DMS 273 treated with DMSO at 0.1 percent for 48 hours (cell line): ENCODE measurements around the gene PIEZO1.

Experiments used
- DNase-seq: peaks from one replicate; lab custom pipeline; 2025; lab: John Stamatoyannopoulos, UW

Gene PIEZO1

DNA sequence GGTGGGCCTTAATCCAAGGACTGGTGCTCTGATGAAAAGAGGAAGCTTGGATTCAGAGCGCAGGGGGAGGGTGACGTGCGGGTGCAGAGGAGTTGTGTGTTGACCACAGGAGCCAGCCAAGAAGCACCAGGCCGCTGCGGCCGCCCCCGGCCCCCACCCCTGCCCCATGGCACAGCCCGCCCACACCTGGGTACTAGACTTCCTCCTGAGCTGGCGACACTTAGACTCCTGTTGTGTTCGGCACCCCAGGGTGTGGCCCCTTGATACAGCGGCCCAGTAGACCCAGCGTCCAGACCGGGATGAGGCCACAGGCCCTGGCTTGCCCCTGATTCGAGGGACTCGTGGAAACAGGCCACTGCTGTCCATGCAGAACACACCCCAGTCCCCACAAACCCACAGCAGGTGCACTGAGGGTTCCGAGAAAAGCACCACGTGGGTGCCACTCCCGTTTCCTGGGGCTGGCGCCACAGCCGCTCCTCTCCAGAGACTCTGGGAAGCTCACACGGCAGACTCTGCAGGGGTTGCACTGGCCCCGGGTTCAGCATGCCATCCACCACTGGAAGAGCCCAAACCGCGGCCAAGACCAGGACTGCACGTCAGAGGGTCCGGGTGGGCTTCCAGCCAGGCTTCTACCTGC, 93.0 kb downstream of the PIEZO1 start:
- DNase-seq, result no peak

DNA sequence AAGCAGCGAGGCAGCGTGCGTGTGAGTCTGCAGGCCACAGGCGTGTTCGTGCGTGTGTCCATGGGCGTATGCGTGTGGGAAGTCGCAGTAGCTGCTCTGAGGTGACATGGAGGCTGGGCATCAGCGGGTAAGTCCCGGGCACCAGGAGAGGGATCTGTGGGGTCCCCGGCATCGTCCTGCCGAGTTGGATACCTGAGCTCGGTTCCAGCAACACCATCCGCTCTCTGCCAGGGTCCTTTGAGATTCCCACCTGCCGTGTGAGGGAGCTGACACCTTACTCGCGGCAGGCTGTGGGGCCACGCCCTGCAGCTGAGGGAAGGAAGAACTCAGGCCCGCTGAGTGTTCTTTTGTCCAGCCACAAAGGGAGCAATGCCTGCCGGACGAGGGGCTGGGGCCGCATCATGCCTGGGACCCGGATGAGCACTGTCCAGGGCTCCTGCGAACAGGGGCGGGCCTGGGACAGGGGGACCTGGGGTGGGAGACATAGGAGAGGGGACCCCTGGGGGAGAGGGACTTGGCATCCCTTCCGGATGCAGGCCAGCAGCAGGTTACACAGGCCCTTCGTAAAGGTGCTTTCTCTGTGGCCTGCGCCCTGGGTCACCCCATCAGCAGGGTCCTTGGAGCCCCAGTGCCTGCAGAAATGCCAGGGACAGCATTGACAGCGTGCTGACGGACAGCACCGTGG, 93.7 kb downstream of the PIEZO1 start:
- DNase-seq, result no peak

DNA sequence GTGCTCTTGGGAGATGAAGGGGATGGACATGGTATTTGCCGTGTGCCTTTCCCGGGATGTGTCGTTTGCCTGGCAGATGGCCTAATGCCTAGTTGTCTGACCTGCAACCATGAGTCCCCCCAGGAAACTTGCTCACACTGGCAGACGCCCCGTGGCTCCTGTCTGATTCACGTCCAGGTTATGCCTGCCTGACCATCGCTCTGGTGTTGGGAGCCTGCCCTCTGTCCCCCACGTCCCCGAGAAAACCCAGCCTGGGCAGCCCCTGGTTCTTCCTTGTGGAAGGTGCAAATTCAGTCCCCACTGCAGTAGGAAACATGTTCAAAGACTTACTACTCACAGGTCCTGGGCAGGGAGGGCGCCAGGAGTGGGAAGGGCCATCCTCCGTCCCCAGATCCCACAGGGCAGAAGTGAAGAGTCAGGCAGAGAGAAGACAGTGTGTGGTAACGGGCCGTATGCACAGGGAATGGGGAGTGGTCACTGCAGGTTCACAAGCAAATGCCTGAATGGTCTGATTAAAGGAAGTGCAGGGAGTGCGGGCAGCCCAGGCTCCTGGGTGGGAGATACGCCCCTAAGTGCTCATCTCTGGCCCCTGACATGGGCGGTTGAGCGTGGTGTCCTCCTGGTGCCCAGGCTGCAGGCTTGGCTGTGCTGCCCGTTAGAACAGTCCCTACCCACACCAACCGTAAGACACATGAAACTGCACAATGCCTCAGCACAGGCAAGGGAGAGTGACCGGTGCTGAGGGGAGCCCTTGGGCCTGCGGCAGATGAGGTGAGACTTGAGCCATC, 94.5 kb downstream of the PIEZO1 start:
- DNase-seq, result no peak

DNA sequence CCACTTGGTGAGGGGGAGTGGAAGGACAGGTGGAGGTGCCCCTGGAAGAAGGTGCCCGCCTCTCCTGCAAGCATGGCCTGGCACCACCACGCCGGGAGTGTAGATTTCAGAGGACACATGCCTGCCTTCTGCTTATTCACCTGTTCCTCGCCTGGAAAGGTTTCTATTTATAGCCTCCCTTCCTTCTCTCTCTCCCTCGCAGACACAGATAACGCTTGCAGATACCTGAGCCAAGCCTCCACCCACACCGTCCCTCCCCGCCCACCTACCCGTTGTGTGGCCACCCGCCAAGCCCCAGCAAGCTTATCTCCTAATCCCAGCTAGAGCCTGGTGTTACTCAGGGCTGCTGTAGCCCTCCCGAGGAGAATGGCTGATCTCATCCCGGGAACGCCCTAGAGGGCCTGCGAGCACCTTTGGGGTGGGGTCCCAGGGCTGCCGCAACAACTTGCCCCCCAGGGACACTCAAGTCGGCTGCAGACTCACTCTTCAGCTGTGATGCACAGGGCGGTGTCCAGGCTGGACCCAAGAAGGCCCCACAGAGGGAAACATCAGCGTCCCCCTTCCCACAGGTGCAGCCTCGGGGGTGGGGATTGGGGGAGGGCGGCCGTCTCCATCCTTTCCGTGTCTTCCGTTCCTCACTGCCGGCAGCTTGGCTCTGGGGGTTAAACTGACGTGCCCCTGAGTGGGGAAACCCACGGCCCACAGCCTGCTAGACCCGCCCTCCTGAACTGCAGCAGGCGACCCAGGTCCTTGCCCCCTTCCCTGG, 96.8 kb downstream of the PIEZO1 start:
- DNase-seq, result no peak

DNA sequence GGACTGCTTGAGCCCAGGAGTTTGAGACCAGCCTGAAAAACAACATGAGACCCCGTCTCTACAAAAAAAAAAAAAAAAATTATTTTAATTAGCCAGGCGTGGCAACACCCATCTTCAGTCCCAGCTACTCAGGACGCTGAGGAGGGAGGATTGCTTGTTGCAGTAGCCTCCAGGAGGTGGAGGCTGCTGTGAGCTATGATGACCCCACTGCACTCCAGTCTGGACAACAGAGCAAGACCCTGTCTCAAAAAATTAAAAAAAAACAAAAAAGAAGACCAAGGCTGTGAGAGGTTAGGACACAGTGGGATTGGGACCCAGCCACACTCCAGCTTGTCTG, 97.4 kb downstream of the PIEZO1 start:
- no peak for DNase-seq

DNA sequence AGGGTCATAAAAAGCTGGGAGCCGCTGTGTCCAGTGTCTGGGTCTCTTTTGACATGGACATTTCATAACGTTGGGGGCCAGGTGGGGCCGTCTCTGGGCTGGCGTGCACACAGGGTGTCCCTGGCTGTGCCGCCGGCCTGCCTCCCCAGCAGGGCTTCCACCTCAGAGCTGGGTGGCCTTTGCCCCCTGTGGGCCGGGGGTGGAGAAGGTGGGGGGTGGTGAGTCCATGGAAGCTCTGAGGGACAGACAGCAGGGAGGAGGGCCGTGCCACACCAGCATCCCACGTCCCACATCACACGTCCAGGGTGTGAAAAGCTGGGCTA, 97.8 kb downstream of the PIEZO1 start:
- no peak for DNase-seq

DNA sequence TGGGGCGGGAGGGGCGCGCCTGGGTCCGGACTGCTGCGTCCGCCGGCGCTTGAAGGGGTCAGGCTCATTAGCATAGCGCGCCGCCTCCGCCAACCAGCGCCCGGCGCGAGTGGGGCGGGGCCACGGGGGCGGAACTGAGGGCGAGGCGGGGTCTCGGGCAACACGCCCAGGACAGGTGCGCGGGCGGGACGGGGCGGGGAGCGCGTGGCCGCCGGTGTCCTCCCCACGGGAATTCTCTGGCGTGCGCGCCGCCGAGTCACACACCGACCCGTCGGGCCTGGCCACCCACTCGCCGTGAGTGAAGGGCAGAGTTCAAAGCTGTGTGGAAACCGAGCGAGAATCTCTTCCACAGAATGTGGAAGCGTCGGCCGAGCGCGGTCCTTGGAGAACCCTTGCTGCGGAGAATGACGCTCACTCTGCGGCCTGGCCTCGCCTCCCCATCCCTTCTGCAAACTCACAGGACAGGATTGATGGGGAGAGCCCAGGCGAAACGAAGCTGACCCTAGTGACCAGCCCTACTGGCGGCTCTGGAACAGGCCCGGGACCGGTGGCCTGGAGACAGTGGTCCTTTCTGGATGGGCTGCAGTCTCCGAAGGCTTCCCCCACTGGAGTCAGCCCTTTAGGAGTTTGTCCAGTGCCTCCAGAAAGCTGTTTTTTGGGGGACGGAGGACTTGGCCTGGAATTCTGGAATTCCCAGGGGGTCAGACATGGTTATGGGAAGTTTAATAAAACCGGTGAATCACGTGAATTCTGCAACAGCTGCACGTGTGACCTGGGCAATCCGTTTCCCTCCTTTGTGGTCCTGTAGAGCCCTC, 98.4 kb downstream of the PIEZO1 start, which contains the start of gene SNAI3:
Gene SNAI3, minus strand, starts transcription at position 69 of the 815 bp plus-strand sequence. CDS start 101 bp downstream, outside the sequence.
- DNase-seq, result no peak

DNA sequence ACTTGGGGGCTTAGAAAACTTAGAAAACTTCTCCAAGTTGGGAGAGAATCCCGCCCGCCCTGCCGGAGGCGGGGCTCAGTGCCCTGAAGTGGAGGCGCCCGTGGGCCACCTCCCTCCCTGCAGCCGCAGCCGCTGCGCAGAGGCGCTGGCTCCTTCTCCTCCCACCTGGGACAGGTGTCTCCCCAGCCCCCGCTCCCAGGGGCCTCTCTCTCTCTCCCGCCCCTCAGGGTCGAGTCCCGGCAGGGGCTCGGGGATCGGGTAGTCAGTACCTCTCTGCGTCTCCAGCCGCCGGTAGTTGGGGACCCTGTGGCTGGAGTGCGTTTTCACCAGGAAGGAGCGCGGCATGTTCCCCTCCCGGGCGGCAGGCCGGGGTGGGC, 99.0 kb downstream of the PIEZO1 start:
- DNase-seq, result no peak

DNA sequence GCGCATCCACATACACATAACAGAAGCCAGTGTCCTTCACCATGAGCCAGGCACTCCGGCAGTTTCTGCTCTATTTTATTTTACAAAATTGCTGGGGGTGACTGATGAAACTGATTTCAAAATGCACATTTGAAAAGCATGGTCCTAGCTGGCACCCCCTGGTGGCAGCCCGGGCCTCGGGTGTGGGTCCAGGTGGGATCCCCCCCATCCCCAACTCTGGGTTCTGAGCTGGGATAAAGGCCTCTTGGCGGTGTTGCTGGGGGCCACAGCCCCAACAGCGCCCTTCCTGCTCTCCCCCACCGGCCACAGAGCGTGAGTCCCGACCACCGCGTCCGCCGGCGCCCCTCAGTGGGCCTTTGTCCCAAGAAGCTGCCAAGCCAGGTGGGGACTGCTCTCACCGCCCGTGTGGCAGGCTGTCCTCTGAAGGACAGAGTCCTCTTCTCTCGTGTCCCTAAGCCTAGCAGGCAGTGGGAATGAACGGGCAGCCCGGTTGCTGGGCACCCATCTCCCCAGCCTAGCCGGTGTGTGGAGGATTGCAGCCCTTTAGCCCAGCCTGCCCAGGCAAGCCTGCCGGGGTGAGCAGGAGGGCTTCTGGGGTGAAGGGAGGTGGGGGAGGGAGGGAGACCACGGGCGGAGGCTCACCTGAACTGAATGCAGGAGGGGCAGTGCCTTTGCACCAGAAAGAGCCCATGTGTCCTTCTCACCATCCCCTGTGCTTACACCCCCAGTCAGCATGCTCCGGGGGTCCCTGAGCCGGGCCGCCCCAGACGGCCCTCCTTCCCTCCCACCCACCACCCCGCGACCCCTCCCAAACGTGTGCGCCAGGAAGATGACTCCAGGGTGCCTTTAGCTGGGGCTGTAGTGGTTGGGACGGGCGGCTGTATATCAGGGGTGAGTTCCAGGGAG, 99.6 kb downstream of the PIEZO1 start:
- DNase-seq, result no peak

DNA sequence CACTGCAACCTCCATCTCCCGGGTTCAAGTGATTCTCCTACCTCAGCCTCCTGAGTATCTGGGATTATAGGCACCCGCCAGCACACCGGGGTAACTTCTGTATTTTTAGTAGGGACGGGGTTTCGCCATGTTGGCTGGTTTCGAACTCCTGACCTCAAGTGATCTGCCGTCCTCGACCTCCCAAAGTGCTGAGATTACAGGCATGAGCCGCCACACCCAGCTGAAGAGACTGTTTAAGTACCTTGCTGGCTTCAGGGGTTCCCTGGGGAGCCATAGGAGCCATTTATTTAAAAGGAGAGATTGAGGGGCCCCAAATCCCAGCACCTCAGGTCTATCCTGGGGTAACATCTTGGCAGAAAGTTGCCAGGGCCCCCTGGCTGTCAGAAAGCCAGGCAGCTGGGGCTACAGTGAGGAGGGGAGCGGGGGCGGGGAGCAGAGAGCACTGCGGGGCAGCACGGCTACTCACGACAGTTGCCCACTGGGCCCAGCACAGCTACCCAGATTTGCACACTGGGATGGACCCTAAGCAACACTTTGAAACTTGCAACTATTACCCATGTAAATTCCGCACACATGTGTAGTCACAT, 100.4 kb downstream of the PIEZO1 start:
- DNase-seq, result no peak

DNA sequence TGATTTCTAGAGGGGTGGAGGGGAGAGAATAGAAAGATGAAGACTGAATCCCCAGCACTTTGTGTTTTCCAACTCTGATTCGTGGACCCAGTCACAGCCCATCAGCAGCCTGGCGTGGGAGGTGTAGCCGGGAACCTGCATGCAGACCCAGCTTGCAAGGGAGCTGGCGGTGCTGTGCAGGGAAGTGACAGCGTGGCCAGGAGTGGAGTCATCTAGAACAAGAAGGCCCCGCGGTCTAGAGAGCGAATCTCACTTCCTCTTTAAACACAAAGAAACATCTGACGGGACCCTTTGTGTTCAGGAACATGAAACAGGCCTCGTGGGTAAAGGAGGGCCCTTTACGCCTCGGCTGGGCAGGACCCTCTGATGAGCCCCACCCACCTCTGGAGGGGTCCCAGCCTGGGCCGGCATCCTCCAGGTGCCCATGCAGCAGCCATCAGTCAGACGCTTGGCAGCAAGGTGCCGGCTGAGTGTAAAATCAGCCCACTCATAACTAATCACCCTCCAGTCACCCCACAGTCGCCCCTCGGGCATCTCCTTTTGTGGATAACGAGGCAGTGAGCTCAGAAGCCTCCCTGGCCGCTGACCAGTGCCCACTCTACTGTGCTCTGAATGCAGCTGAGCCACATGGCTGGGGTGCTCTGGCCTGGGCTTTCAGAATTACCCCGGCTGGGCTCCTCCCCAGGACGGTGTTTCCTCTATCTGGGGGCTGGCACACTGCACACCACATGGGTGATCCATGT, 103.1 kb downstream of the PIEZO1 start:
- no peak for DNase-seq

DNA sequence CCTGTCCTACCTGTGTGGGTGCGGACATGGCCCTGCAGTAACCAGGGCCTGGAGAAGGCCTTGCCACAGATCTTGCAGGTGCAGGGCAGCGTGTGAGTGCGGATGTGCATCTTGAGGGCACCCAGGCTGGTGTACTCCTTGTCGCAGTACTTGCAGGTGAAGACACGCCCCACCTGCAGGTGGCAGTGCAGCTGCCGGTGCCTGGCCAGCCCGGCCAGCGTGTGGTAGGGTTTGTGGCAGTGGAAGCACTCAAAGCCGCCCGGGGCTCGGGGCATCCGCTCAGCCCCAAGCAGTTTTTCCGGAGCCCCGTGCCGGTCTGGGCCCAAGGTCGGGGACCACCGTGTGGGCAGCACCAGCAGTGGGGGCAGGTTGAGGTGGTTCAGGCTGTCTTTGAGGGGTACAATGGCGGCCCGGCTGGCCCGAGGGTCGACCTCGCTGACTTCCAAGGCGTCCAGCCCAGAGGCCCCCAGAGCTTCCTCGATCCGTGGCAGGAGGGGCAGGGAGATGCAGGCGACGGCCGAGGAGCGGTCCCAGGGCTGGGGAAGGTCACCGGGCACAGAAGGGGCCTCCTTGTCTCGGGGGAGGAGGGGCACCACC, 103.8 kb downstream of the PIEZO1 start:
- no peak for DNase-seq

DNA sequence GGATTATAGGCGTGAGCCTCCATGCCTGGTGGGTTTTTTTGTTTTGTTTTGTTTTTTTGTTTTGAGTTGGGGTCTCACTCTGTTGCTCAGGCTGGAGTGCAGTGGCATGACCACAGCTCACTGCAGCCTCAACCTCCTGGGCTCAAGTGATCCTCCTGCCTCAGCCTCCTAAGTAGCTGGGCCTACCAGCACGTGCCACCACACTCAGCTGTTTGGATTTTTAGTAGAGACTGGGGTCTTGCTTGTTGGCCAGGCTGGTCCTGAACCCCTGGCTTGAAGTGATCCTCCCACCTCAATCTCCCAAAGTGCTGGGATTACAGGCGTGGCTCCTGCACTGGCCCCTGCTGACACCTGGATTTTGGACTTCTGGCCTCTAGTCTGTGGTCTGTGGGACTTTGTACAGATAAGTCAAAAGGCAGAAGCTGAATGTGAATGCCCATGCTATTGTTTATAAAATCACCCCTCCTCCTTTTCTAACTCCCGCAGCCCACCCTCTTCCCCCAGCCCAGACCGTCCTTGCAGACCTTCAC, 104.4 kb downstream of the PIEZO1 start:
- DNase-seq, result no peak

DNA sequence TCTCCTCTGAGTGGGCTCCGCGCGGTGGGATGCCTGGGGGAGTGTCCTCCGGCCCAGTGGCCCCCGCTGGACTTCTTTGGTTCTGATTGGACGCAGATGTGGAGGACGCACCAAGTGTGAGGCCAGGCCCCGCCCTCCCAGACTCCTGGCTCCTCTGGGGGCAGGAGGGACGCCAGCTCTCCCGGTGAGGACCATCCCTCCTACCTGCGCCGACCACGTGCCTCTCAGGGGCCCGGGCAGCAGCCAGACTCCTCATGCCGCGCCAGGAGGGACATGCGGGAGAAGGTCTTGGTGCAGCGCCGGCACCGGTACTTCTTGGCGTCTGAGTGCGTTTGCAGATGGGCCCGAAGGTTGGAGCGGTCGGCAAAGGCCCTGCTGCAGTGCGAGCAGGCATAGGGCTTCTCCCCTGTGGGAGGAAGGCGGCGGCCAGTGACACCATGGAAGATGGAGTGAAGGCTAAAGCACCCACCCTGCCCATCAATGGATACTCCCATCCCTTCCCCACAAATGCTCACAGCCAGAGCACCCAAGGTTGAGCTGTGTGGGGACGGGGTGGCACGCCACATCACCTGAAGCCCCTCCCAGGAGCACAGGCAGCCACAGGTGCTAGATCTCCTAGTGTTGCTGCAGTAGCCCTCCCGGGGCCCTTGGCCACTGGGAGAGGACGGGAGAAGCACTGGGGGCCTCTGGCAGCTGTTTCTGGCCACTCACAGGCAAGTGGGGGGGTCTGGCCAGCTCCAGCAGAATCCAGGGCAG, 106.6 kb downstream of the PIEZO1 start:
- DNase-seq, result no peak

DNA sequence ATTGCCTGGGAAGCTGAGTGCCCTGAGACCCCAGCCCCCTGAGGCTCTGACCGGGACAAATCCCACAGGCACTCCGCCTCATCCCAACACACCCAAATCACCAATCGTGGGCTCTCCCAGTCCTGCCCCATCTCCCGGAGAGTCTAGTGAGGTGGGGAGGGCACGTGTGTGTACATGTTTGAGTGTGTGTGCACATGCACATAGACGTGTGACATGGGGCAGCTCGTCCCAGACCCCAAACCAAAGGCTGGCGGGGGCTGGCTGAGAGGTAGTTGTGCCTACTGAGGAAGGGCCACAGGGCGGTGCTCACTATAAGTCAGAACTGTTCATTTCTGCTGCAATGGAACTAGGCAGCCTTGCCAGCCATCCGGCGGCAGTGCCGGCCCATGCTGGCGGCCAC, 107.3 kb downstream of the PIEZO1 start:
- DNase-seq, result no peak

DNA sequence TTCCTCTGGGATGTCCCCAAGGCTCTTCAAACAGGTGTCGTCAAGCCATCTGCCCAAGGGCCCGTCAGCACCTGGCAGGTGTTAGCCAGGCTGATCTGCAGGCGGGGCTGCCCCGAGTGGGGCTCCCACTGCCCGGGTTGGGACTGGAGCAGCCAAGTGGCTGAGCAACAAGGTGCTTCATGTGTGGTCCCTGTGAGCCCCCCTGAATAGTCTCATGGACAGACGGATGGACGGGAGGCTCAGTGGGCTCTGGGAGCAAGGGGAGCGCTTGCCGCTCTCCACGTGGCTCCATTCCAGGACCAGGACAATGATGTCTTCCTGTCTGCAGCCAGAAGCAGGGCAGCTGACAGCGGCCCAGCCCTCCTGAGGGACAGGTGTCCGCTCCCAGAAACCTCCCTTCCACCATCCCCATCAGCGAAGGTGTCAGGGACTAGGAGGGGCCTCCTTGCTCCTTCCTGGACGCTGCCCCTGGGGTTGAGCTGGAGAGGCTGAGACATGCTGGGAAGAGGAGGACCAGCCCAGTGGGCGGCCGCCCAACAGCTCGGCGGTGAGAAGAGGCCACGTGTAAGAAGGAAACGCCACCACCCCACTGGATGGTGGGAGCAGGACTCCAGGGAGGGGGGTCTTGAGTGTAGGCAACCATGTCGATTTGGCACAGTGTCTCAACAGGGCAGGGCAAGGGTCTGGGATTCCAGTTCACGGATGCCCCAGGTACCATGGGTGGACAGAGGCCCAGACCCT, 108.3 kb downstream of the PIEZO1 start:
- DNase-seq, result no peak

DNA sequence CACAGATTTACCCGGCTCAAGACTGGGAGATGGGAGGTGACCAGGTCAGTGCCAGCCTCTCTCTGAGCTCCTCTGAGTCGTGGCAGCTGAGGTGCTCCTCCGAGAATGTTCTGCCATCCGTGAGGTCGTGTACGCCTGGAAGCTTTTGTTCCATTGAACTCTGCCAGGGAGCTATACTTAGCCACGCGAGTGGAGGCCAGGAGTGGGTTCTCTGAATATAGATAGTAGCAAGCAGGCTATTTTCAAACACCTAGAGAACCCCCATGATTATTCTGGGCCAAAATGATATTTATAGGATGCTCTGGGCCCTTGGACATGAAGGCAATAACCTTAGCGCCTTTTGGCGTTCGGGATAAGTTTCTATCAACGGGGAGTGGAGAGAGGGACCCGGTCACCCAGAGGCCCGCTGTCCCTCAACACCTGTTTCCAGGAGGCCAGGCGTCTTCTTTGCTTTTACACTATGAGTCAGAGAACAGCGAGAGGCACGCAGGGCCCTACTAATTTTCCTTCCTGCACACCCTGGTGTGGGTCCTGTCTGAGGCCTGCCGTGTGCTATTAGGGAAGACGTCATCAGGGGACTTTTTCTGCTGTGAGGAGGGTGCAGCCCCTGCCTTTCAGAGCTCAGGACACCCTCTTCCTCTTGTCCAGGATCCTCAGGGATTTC, 111.2 kb downstream of the PIEZO1 start:
- no peak for DNase-seq
